ENCODE data around the gene RAP1GAP2.
"Not testable (repeated sequence)": the region's sequence is repeated elsewhere in the genome, so short reads cannot be mapped to it uniquely, and the experiment has no call there.

Gene RAP1GAP2

DNA sequence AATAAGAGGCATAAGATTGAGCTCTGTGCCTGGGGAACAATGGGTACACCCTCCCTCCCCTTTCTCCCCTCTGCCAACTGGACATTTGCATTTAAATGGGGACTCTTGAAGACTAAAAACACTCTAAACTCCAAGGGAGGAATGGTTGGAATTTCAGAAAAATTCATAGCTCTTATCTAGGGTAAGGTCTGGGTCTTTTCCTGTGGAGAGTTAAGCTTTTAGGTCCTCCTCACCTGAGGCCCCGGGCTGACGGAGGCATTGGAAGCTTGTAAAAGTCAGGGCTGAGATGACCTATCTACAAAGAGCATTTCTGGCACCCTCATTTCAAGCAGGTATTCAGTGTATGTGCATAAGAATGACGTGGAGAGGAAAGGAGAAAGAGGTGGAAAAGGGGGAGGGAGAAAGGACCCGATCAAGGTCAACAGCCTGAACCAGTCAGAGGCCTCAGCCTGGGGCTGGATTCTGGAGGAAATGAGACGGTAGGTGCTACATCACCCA, 78.0 kb downstream of the RAP1GAP2 start:
- H3K9ac ChIP-seq (ENCODE audit: low read depth, low read length): peak overlapping the region; percentile 70
- no peaks in the 10 kb centered on the region for H3K27me3 ChIP-seq (ENCODE audit: insufficient read depth, low read length)
- no peaks in the 10 kb centered on the region for H3K9me3 ChIP-seq (ENCODE audit: insufficient read depth, low read depth, low read length)
- H3K27ac ChIP-seq (ENCODE audit: low read depth, low read length): peak overlapping the region; percentile 95
- no peaks in the 10 kb centered on the region for H3K36me3 ChIP-seq (ENCODE audit: insufficient read depth, low read length)
- peak overlapping the region; percentile 12 for H3K4me3 ChIP-seq (ENCODE audit: low read length)
- peaks cover 40% of the 10 kb centered on the region for H3K4me1 ChIP-seq (ENCODE audit: insufficient read depth, low read length)
- 8% methylated on average over 5 of the region's 5 CpGs for WGBS

DNA sequence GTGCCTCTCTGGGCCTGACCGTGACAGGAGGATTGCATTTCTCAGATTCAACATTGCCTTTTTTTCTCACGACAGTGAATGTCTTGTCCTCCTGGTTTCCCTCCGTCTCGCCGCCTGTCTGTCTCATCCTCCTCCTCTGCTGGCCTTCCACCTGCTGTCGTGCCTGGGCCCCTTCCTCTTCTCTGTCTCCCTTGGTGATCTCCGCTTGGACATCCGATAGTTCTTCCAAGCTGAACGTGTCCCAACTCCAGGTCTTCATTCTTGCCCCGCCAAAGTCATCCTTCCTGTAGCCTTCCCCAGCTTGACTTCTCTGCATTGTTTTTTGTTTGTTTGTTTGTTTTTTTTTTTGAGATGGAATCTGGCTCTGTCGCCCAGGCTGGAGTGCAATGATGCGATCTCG, 79.4 kb downstream of the RAP1GAP2 start:
- WGBS: 84% methylated on average over 13 of the region's 13 CpGs

DNA sequence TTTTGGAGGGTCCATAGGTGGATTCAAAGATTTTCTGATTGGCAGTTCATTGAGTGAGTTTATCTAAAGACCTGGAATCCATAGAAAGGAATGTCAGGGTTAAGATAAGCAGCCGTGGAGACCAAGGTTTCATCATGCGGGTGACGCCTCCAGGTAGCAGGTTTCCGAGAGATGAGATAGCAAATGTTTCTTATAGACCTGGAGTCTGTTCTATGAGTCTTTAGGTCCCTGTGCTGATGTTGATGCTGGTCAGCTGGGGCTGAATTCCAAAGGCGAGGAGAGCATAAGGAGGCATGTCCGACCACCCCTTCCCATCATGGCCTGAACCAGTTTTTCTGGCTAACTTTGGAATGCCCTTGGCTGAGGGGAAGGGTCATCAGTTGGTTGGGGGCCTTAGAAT, 80.2 kb downstream of the RAP1GAP2 start:
- H3K9me3 ChIP-seq (ENCODE audit: insufficient read depth, low read depth, low read length): no peaks in the 10 kb centered on the region
- 91% methylated on average over 6 of the region's 6 CpGs for WGBS
- no peaks in the 10 kb centered on the region for H3K36me3 ChIP-seq (ENCODE audit: insufficient read depth, low read length)
- H3K27me3 ChIP-seq (ENCODE audit: insufficient read depth, low read length): no peaks in the 10 kb centered on the region
- peaks cover 33% of the 10 kb centered on the region for H3K4me1 ChIP-seq (ENCODE audit: insufficient read depth, low read length)
- no peak overlapping the region for H3K27ac ChIP-seq (ENCODE audit: low read depth, low read length)
- H3K4me3 ChIP-seq (ENCODE audit: low read length): no peak overlapping the region
- no peak overlapping the region for H3K9ac ChIP-seq (ENCODE audit: low read depth, low read length)

More for the DNA sequence above, 79.4 kb downstream of the RAP1GAP2 start:
- H3K4me3 ChIP-seq (ENCODE audit: low read length): no peak overlapping the region
- no peaks in the 10 kb centered on the region for H3K9me3 ChIP-seq (ENCODE audit: insufficient read depth, low read depth, low read length)
- peak overlapping the region; percentile 95 for H3K27ac ChIP-seq (ENCODE audit: low read depth, low read length)
- H3K36me3 ChIP-seq (ENCODE audit: insufficient read depth, low read length): no peaks in the 10 kb centered on the region
- no peaks in the 10 kb centered on the region for H3K27me3 ChIP-seq (ENCODE audit: insufficient read depth, low read length)
- peaks cover 37% of the 10 kb centered on the region for H3K4me1 ChIP-seq (ENCODE audit: insufficient read depth, low read length)
- no peak overlapping the region for H3K9ac ChIP-seq (ENCODE audit: low read depth, low read length)

DNA sequence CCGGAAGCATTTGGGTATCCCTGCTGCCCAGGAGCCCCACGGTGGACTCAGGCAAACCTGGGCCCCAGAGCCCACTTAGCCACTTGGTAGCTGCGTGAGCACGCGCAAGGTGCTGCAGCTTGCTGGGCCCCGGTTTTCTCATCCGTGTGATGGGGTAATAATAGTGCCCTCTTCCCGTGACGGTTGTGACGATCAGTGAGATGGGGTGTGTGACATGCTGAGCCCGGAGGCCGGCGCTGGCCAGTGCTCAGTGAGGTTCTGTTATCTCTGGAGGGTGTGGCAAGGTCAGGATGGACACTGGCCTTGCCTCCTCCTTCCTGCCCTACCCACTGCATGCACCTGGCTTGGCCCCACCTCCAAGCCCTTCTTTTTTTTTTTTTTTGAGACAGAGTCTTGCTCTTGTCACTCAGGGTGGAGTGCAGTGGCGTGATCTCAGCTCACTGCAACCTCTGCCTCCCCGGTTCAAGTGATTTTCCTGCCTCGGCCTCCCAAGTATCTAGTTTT, 82.6 kb downstream of the RAP1GAP2 start:
- Histone ChIP-seq H3K27me3 (ENCODE audit: insufficient read depth, low read length) (no peaks in the 10 kb centered on the region), H3K36me3 (ENCODE audit: insufficient read depth, low read length) (no peaks in the 10 kb centered on the region), H3K27ac (ENCODE audit: low read depth, low read length) (no peak overlapping the region), H3K9me3 (ENCODE audit: insufficient read depth, low read depth, low read length) (no peaks in the 10 kb centered on the region), H3K4me1 (ENCODE audit: insufficient read depth, low read length) (peaks cover 30% of the 10 kb centered on the region), H3K4me3 (ENCODE audit: low read length) (no peak overlapping the region), H3K9ac (ENCODE audit: low read depth, low read length) (no peak overlapping the region)
- WGBS: 93% methylated on average over 16 of the region's 16 CpGs

DNA sequence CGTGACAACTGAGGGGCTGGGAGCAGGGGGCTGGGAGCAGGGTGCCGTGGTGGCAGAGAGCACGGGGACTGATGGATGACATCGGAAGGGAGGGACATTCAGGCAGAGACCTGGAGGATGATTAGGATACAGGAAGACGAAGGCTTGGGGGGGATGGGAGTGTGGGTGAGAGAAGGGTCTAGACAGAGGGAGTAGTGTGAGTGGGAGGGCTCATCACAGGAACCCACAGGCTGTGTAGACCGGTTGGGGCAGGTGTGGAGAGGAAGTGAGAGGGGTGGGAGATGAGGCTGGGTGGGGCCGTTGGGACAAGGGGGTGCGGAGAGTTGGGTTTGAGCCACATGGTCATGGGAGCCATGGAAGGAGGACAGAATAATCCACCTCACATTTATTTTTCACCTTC, 83.8 kb downstream of the RAP1GAP2 start:
- Histone ChIP-seq H3K4me1 (ENCODE audit: insufficient read depth, low read length) (peaks cover 26% of the 10 kb centered on the region), H3K36me3 (ENCODE audit: insufficient read depth, low read length) (no peaks in the 10 kb centered on the region), H3K9ac (ENCODE audit: low read depth, low read length) (no peak overlapping the region), H3K27ac (ENCODE audit: low read depth, low read length) (no peak overlapping the region), H3K27me3 (ENCODE audit: insufficient read depth, low read length) (no peaks in the 10 kb centered on the region), H3K4me3 (ENCODE audit: low read length) (no peak overlapping the region), H3K9me3 (ENCODE audit: insufficient read depth, low read depth, low read length) (no peaks in the 10 kb centered on the region)
- 90% methylated on average over 6 of the region's 8 CpGs for WGBS

DNA sequence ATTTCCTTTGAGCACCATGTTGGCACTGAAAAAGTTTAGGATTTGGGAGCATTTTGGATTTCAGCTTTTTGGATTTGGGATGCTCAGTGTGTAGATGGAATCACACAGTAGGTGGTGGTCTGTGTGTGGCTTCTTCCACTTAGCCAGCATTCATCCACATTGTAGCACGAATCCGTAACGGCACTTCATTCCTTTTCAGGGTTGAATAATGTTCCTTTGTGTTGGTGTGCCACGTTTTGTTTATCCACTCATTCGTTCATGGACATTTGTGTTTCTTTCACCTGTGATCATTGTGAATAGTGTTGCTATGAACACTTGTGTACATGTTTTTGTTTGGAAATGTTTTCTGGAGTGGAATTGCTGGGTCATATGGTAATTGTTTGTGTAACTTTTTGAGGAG, 85.1 kb downstream of the RAP1GAP2 start:
- H3K27me3 ChIP-seq (ENCODE audit: insufficient read depth, low read length): no peaks in the 10 kb centered on the region
- H3K27ac ChIP-seq (ENCODE audit: low read depth, low read length): no peak overlapping the region
- 98% methylated on average over 5 of the region's 5 CpGs for WGBS
- no peak overlapping the region for H3K9ac ChIP-seq (ENCODE audit: low read depth, low read length)
- no peaks in the 10 kb centered on the region for H3K36me3 ChIP-seq (ENCODE audit: insufficient read depth, low read length)
- H3K9me3 ChIP-seq (ENCODE audit: insufficient read depth, low read depth, low read length): no peaks in the 10 kb centered on the region
- peaks cover 22% of the 10 kb centered on the region for H3K4me1 ChIP-seq (ENCODE audit: insufficient read depth, low read length)
- H3K4me3 ChIP-seq (ENCODE audit: low read length): no peak overlapping the region

DNA sequence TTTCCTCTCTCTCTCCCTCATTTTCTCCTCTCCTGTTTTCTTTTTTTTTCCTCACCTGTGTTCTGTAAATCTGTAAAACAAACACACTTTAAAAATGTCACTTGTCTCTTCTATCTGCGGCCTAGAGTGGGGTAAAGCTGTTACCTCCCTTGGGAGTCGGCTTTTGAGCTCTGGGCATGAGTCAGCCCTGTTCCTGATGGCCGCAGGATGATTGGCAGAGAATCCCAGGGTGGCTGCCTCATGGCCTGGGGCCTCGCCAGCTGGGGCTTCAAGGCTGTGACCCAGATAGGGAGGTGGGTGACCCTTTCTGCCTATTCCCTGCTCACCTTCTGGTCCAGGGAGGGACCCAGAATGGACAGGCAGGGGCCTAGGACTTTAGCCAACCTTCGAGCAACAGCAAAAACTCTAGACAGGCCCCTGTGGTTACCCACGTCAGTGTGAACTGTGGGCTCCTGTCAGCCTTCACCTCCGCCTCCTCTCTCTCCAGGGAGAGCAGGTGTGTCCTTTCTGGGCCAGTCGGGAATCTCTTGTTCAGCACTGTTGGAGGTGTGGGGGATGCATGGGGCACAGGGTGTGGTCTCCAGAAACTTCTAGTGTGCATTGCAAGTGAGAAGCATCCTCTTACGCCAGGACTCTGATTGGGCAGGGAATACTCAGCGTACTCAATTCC, 87.4 kb downstream of the RAP1GAP2 start:
- Histone ChIP-seq H3K27me3 (ENCODE audit: insufficient read depth, low read length) (no peaks in the 10 kb centered on the region), H3K4me1 (ENCODE audit: insufficient read depth, low read length) (peaks cover 19% of the 10 kb centered on the region), H3K4me3 (ENCODE audit: low read length) (no peak overlapping the region), H3K9ac (ENCODE audit: low read depth, low read length) (peak overlapping the region; percentile 36; the same call in 1 of the 2 replicates), H3K27ac (ENCODE audit: low read depth, low read length) (peak overlapping the region; percentile 27), H3K36me3 (ENCODE audit: insufficient read depth, low read length) (no peaks in the 10 kb centered on the region), H3K9me3 (ENCODE audit: insufficient read depth, low read depth, low read length) (no peaks in the 10 kb centered on the region)
- WGBS: 69% methylated on average over 10 of the region's 10 CpGs

DNA sequence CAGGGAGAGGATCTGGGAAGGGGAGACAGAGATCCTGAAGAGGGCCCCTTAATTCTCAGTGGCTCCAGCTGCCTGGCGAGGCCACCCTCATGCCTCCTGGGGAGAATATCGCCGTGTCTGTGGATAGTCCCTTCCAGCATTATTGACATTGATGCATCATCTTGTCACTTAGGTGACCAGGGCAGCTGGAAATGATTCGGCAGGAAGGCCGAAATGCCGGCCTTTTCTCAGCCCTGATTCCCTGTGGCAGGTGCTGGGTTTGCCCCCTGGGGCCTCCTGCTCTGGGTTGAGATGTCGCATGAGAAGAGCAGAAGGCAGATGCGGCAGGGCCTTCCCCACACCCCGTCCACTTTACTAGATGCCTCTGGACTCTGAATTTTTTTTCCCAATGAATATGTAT, 89.5 kb downstream of the RAP1GAP2 start:
- Histone ChIP-seq H3K9ac (ENCODE audit: low read depth, low read length) (no peak overlapping the region), H3K9me3 (ENCODE audit: insufficient read depth, low read depth, low read length) (no peaks in the 10 kb centered on the region), H3K27ac (ENCODE audit: low read depth, low read length) (0 out of 2 replicates have a peak overlapping the region, but pooled peaks have one; percentile 3), H3K36me3 (ENCODE audit: insufficient read depth, low read length) (no peaks in the 10 kb centered on the region), H3K4me1 (ENCODE audit: insufficient read depth, low read length) (peaks cover 19% of the 10 kb centered on the region), H3K27me3 (ENCODE audit: insufficient read depth, low read length) (no peaks in the 10 kb centered on the region), H3K4me3 (ENCODE audit: low read length) (no peak overlapping the region)
- 83% methylated on average over 9 of the region's 9 CpGs for WGBS

DNA sequence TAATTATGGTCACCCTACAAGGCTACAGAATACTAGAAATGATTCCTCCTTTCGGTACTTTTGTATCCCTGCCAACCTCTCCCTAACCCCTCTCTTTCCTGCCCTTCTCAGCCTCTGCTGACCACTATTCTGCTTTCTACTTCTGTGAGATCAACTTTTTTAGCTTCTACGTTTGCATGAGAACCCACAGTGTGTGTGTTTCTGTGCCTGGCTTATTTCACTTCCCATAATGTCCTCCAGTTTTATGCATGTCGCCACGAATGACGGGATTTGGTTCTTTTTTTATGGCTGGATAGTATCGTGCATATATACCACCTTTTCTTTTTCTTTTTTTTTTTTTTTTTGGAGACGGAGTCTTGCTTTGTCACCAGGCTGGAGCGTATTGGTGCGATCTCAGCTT, 92.1 kb downstream of the RAP1GAP2 start:
- H3K9me3 ChIP-seq (ENCODE audit: insufficient read depth, low read depth, low read length): no peaks in the 10 kb centered on the region
- peaks cover 22% of the 10 kb centered on the region for H3K4me1 ChIP-seq (ENCODE audit: insufficient read depth, low read length)
- H3K27me3 ChIP-seq (ENCODE audit: insufficient read depth, low read length): no peaks in the 10 kb centered on the region
- no peak overlapping the region for H3K27ac ChIP-seq (ENCODE audit: low read depth, low read length)
- 95% methylated on average over 9 of the region's 9 CpGs for WGBS
- no peak overlapping the region for H3K9ac ChIP-seq (ENCODE audit: low read depth, low read length)
- H3K36me3 ChIP-seq (ENCODE audit: insufficient read depth, low read length): 0 out of 2 replicates have a peak, but pooled peaks cover 5% of the 10 kb centered on the region
- H3K4me3 ChIP-seq (ENCODE audit: low read length): no peak overlapping the region

DNA sequence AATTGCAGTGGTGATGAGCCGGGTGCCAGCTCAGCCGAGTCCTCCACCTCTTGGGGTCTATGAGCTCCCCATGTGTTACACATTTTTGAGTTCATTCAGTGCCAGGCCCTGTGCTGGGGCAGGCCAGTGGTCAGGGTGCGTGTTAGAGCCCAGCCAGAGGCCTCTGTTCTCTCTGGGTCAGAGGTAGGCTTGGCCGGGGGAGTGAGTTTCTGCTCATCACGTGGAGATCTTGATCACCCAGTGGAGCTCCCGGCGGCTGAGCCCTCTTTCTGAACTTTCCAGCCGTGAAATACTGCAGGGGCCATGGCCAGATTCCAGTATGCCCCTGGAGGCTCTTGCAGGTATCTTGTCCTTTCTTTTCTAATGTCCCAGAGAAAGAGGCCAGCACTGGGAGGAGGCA, 93.0 kb downstream of the RAP1GAP2 start:
- WGBS: 85% methylated on average over 8 of the region's 8 CpGs
- peaks cover 13% of the 10 kb centered on the region for H3K4me1 ChIP-seq (ENCODE audit: insufficient read depth, low read length)
- H3K4me3 ChIP-seq (ENCODE audit: low read length): no peak overlapping the region

DNA sequence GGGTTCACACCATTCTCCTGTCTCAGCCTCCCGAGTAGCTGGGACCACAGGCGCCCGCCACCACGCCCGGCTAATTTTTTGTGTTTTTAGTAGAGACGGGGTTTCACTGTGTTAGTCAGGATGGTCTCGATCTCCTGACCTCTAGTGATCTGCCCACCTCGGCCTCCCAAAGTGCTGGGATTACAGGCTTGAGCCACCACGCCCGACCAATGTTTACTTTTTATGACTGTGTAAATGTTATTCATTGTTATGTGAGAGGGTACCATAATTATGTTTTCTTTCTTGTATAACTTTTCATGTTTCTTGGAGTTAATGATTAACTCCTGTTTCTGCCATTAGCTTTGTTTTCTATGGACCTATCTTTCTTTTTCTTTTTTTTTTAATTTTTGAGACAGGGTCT, 94.5 kb downstream of the RAP1GAP2 start:
- not testable (repeated sequence) for H3K27ac ChIP-seq (ENCODE audit: low read depth, low read length); H3K9me3 ChIP-seq (ENCODE audit: insufficient read depth, low read depth, low read length); H3K9ac ChIP-seq (ENCODE audit: low read depth, low read length); H3K36me3 ChIP-seq (ENCODE audit: insufficient read depth, low read length); H3K27me3 ChIP-seq (ENCODE audit: insufficient read depth, low read length); H3K4me3 ChIP-seq (ENCODE audit: low read length)
- H3K4me1 ChIP-seq (ENCODE audit: insufficient read depth, low read length): peaks cover 10% of the 10 kb centered on the region
- 98% methylated on average over 9 of the region's 10 CpGs for WGBS

More for the DNA sequence above, 93.0 kb downstream of the RAP1GAP2 start:
- Histone ChIP-seq H3K9ac (ENCODE audit: low read depth, low read length) (no peak overlapping the region), H3K36me3 (ENCODE audit: insufficient read depth, low read length) (0 out of 2 replicates have a peak, but pooled peaks cover 5% of the 10 kb centered on the region), H3K27ac (ENCODE audit: low read depth, low read length) (no peak overlapping the region), H3K27me3 (ENCODE audit: insufficient read depth, low read length) (no peaks in the 10 kb centered on the region), H3K9me3 (ENCODE audit: insufficient read depth, low read depth, low read length) (no peaks in the 10 kb centered on the region)

Measured in HUES64 (cell line).